Measurements from ENCODE around the gene TAF15. TPM values are rescaled to one million over a fixed set of nuclear protein-coding genes. Genes with fewer than 3 reads are reported as not detected.

The TAF15 gene
- total and polyA plus RNA-seq, 2 donors (not counting 1 experiment from before 2014, with no cell fraction given) = 51.0 to 246 TPM

DNA sequence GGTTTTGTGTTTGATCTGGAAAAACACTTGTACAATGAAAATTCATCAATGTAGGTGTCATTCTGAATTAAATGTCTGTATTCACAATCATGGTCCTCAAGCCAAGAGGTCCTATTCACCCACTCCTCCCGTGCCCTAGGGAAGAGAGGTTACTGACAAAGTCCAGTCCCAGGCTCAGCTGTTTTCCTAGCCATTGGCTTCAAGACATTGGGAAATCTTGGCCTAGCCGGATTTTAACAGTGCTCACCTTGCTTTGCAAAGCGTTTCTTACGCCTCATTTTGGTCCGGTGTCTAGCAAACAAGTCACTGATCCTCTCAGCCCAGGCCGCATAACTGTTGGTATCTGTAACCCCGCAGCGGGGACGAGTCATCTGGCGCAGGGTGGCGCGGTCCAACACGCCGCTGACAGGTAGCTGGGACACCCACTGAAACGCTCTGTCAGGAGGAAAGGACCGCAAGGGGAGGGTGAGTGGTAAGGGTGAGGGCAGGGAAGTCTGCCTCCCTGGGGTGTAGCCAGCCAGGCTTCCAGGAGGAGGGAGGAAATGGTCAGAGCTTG lies 30.6 kb upstream of the TAF15 start:
- intact Hi-C loops (cut with micrococcal nuclease) = no loop called here
- Histone ChIP-seq H3K9me3 (ENCODE audit: control extremely low read depth in 1 of 3, control insufficient read depth in 2 of 3, insufficient read depth in 1 of 3, low read length in 2 of 3) (no peaks in the 10 kb centered on the region), H3K27me3 (replicated peaks in 1 of 4; ENCODE audit: control extremely low read depth in 1 of 4, control insufficient read depth in 3 of 4, insufficient read depth in 4 of 4, low read length in 3 of 4) (peaks cover 0 to 5% (median under 1%) of the 10 kb centered on the region in 4 experiments), H3K4me1 (ENCODE audit: control insufficient read depth in 2 of 2, insufficient read depth in 2 of 2, low read length in 2 of 2) (no peaks in the 10 kb centered on the region), H3K4me3 (ENCODE audit: control extremely low read depth in 1 of 5, extremely low read depth in 1 of 5, insufficient read depth in 1 of 5, low read depth in 2 of 5, low read length in 4 of 5) (no peak overlapping the region), H3K4me2 (replicated peaks; ENCODE audit: low read depth, low read length, poor library complexity, severe bottlenecking) (no peak overlapping the region), H2AFZ (ENCODE audit: insufficient read depth, low read depth, low read length, poor library complexity, severe bottlenecking) (no peak overlapping the region), H3K79me2 (ENCODE audit: control insufficient read depth, insufficient read depth, low read length) (no peaks in the 10 kb centered on the region), H3K36me3 (replicated peaks in 1 of 2; ENCODE audit: control extremely low read depth in 1 of 2, control insufficient read depth in 1 of 2, extremely low read depth in 1 of 2, insufficient read depth in 2 of 2, low read length in 1 of 2) (no peaks in the 10 kb centered on the region), H4K20me1 (ENCODE audit: control insufficient read depth, insufficient read depth, low read length, poor library complexity, severe bottlenecking) (no peaks in the 10 kb centered on the region), H3K9ac (ENCODE audit: low read length) (no peak overlapping the region), H3K27ac (ENCODE audit: low read length in 2 of 2) (no peak overlapping the region)
- ChIA-PET CTCF (interaction anchor here (2.2 kb wide), 1 partner anchor 15 kb away, joined by 11 read pairs; no protein-coding TSS in a partner anchor), POLR2A (no interaction called here)
- Mint-ChIP-seq H3K27ac (no peak overlapping the region), H3K4me3 (no peak overlapping the region), H3K9me3 (ENCODE audit: insufficient read depth) (no peaks in the 10 kb centered on the region), H3K4me1 (no peaks in the 10 kb centered on the region), H3K27me3 (peaks cover 8% of the 10 kb centered on the region)
- WGBS (ENCODE audit: insufficient coverage) = 97% methylated on average over 16 of the region's 16 CpGs
- ATAC-seq (ENCODE audit: low read depth) = no peak
- no peak for DNase-seq
- TF ChIP-seq, protein P1, sequence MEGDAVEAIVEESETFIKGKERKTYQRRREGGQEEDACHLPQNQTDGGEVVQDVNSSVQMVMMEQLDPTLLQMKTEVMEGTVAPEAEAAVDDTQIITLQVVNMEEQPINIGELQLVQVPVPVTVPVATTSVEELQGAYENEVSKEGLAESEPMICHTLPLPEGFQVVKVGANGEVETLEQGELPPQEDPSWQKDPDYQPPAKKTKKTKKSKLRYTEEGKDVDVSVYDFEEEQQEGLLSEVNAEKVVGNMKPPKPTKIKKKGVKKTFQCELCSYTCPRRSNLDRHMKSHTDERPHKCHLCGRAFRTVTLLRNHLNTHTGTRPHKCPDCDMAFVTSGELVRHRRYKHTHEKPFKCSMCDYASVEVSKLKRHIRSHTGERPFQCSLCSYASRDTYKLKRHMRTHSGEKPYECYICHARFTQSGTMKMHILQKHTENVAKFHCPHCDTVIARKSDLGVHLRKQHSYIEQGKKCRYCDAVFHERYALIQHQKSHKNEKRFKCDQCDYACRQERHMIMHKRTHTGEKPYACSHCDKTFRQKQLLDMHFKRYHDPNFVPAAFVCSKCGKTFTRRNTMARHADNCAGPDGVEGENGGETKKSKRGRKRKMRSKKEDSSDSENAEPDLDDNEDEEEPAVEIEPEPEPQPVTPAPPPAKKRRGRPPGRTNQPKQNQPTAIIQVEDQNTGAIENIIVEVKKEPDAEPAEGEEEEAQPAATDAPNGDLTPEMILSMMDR (IDR thresholded peaks at IDR 0.05) = no peak
- TF ChIP-seq EZH2 (IDR thresholded peaks at IDR 0.05; ENCODE audit: borderline replicate concordance, insufficient read depth, low read depth, low read length, poor library complexity, severe bottlenecking) = no peak

DNA sequence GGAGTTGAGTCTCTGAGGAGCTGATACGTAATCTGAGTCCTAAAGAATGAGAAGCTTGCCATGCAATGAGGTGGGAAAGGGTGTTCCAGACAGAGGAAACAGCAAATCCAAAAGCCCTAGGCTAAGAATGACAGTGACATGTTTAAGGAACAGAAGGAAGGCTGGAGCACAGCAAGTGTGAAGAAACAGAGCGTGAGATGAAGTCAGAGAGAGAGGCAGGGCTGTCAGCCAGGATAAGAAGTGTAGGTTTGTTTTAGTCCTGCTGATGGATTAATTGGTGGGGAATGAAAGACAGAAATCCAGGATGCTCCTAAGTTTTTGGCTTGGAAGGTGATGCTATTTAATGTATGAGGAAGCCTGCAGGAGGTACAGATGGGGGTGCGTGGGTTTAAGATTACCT lies 28.3 kb upstream of the TAF15 start:
- no peak for ATAC-seq (ENCODE audit: low read depth)
- no peak for DNase-seq
- Histone ChIP-seq H3K9ac (ENCODE audit: low read length) (no peak overlapping the region), H3K27me3 (replicated peaks in 1 of 4; ENCODE audit: control extremely low read depth in 1 of 4, control insufficient read depth in 3 of 4, insufficient read depth in 4 of 4, low read length in 3 of 4) (peaks cover 0 to 3% (median 0%) of the 10 kb centered on the region in 4 experiments), H4K20me1 (ENCODE audit: control insufficient read depth, insufficient read depth, low read length, poor library complexity, severe bottlenecking) (no peaks in the 10 kb centered on the region), H3K36me3 (replicated peaks in 1 of 2; ENCODE audit: control extremely low read depth in 1 of 2, control insufficient read depth in 1 of 2, extremely low read depth in 1 of 2, insufficient read depth in 2 of 2, low read length in 1 of 2) (no peaks in the 10 kb centered on the region), H3K79me2 (ENCODE audit: control insufficient read depth, insufficient read depth, low read length) (no peaks in the 10 kb centered on the region), H3K4me1 (ENCODE audit: control insufficient read depth in 2 of 2, insufficient read depth in 2 of 2, low read length in 2 of 2) (no peaks in the 10 kb centered on the region), H3K9me3 (ENCODE audit: control extremely low read depth in 1 of 3, control insufficient read depth in 2 of 3, insufficient read depth in 1 of 3, low read length in 2 of 3) (no peaks in the 10 kb centered on the region), H3K4me3 (ENCODE audit: control extremely low read depth in 1 of 5, extremely low read depth in 1 of 5, insufficient read depth in 1 of 5, low read depth in 2 of 5, low read length in 4 of 5) (no peak overlapping the region), H3K4me2 (replicated peaks; ENCODE audit: low read depth, low read length, poor library complexity, severe bottlenecking) (no peak overlapping the region), H3K27ac (ENCODE audit: low read length in 2 of 2) (no peak overlapping the region), H2AFZ (ENCODE audit: insufficient read depth, low read depth, low read length, poor library complexity, severe bottlenecking) (no peak overlapping the region)
- no peak overlapping the region for H3K4me3 Mint-ChIP-seq
- POLR2A ChIA-PET = no interaction called here
- H3K27ac Mint-ChIP-seq = no peak overlapping the region
- CTCF ChIA-PET = no interaction called here
- H3K27me3 Mint-ChIP-seq = peaks cover 8% of the 10 kb centered on the region
- H3K9me3 Mint-ChIP-seq (ENCODE audit: insufficient read depth) = no peaks in the 10 kb centered on the region
- H3K4me1 Mint-ChIP-seq = no peaks in the 10 kb centered on the region
- WGBS (ENCODE audit: insufficient coverage) = 90% methylated on average over 3 of the region's 3 CpGs
- intact Hi-C loops (cut with micrococcal nuclease) = no loop called here
- TF ChIP-seq, protein P1 (IDR thresholded peaks at IDR 0.05) = no peak
- TF ChIP-seq EZH2 (IDR thresholded peaks at IDR 0.05; ENCODE audit: borderline replicate concordance, insufficient read depth, low read depth, low read length, poor library complexity, severe bottlenecking) = no peak

Measured in B cell (primary cell).